RWPE1 (cell line): ENCODE results near the gene TCERG1L.

ENCODE experiments used
- CTCF ChIA-PET: fragments of 350-600 bp; sonication (Branson Sonifier 250); formaldehyde crosslinking; extraction: SDS; loops from one replicate; lab custom pipeline; 2021; lab: Yijun Ruan, JAX
- POLR2A ChIA-PET: fragments of 400-600 bp; formaldehyde crosslinking; extraction: SDS; loops from one replicate; lab custom pipeline; 2020; ENCODE audit warnings: antibody characterized with exemption; ENCODE audit not compliant: low non-redundant PET; lab: Yijun Ruan, JAX
- DNase-seq: peaks from one replicate; pipeline ENCODE4 v3.0.0; 2012; ENCODE audit warnings: low spot score
- H3K27ac ChIP-seq: fragments of 450-650 bp; 2 replicates; pipeline ENCODE4 v1.5.1; 2017
- TF ChIP-seq, protein P1 (sequence below): fragments of 450-650 bp; conservative IDR thresholded peaks from 2 replicates; pipeline ENCODE4 v1.5.1; 2017; ENCODE audit warnings: low read depth, mild to moderate bottlenecking

Gene TCERG1L

DNA sequence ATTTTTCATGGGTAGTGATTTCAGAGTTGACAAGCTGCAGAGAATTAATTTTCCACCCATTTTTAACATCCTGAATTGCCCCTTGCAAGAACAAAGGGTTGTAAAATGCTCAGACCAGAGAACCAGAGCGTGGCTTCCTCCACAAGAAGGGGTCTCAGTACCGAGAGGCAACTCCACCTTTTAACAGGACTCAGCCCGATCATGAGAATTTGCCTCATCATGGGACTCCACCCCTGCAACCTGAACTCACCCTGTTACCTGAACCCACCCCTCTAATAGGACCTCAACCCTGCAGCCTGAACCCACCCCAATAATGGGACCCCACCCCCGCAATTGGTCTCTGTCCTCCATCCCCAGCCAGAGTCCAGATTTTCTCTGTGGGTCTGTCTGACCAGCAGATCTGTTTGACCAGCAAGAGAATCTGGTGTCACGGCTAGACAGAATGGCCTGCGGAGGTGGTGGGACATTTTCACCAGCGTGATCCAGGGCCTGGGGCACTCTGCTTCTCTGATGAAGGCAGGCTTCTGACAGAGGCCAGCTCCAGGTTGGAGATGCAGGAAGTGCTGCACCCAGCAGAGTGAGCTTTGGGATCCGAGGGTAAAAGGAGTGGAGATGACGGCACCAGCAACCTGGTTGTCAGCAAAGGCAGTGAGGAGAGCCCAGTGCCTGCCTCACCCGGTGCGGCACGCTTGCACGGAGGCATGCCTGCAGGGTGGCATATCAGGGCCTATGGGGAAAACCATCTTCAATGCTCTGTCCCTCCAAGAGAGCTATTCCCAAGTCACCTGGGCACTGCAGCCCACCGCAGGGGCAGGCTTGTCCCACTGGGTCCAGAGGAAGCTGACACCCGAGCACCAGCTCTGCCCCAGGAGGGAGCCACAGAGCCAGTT, 136.6 kb downstream of the TCERG1L start:
- ChIA-PET CTCF (no interaction called here), POLR2A (no interaction called here)
- TF ChIP-seq, protein P1, sequence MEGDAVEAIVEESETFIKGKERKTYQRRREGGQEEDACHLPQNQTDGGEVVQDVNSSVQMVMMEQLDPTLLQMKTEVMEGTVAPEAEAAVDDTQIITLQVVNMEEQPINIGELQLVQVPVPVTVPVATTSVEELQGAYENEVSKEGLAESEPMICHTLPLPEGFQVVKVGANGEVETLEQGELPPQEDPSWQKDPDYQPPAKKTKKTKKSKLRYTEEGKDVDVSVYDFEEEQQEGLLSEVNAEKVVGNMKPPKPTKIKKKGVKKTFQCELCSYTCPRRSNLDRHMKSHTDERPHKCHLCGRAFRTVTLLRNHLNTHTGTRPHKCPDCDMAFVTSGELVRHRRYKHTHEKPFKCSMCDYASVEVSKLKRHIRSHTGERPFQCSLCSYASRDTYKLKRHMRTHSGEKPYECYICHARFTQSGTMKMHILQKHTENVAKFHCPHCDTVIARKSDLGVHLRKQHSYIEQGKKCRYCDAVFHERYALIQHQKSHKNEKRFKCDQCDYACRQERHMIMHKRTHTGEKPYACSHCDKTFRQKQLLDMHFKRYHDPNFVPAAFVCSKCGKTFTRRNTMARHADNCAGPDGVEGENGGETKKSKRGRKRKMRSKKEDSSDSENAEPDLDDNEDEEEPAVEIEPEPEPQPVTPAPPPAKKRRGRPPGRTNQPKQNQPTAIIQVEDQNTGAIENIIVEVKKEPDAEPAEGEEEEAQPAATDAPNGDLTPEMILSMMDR, result no peak
- H3K27ac ChIP-seq, result no peak overlapping the region
- DNase-seq, result no peak

DNA sequence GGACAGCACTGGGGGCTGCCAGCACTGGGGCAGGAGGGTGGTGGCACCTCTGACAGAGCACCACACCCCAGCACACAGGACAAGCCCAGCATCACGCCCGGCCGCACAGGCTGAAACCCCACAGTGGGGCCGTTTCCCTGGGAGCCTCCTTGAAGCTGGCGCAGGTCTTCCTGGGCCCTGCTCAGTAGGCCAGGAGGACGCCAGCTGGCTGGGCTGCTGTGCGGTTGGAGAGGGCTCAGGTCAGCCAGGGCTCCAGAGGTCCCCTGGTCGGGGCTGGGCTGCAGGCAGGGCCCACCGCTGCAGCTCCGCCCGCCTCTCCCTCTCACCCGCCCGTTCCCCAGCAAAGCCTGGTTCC, 137.3 kb downstream of the TCERG1L start:
- TF ChIP-seq, protein P1, result no peak
- no peak overlapping the region for H3K27ac ChIP-seq
- CTCF ChIA-PET, result no interaction called here
- DNase-seq, result no peak
- POLR2A ChIA-PET, result no interaction called here

DNA sequence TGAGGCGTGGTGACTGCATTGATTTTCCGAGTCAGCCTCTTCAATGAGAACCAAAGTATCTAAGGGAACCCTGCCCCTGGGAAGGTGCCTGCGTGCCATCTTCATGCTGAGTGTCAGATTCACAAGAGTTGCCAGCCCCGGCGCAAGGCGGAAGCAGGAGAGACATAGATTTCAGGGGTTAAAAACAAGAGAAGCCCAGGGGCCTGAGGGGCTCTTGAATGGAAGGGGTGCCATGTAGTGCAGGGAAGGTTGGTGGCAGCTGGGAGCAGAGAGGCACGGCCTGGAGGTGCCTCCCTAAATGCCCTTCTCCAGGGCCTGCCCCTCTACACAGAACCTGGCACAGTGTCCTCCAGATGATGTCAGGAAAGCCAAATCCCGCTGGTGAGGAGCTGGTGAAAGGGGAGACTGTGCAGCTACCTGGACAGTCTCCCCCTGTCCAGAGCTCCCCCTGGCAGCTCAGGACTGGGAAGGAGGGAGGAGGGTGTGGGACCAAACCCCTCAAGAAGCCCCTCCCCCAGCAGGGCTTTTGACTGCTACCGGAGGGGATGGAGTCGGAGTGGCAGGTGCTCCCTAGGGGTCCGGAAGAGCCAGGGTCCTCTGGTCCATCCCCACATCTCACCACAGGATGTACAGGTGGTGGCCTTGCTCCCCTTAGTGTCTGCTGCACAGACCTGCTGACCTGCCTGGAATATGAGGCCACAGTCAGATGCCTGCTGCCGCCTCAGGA, 137.9 kb downstream of the TCERG1L start:
- CTCF ChIA-PET, result no interaction called here
- DNase-seq, result no peak
- no peak overlapping the region for H3K27ac ChIP-seq
- TF ChIP-seq, protein P1, result no peak
- POLR2A ChIA-PET, result no interaction called here

DNA sequence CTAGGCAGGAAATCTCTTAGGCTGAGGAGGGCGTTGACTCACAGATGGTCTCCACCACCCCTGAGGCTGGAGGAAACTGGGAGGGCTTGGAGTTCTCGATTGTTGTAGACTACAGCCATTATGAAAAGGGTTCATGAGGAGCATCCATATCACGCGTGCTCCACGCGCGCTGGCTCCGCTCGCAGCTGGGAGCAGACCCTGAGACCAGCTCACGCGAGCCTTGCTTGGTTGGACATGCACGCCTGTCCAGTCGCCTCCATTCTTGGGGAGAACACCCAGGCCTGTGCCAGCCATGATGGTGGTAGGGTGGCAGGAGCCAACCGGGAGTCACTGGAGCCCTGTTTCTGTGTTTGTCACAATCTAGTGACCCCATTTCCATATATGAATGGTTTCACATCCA, 139.1 kb downstream of the TCERG1L start:
- no peak overlapping the region for H3K27ac ChIP-seq
- POLR2A ChIA-PET, result no interaction called here
- TF ChIP-seq, protein P1, result no peak
- CTCF ChIA-PET, result no interaction called here
- DNase-seq, result no peak

DNA sequence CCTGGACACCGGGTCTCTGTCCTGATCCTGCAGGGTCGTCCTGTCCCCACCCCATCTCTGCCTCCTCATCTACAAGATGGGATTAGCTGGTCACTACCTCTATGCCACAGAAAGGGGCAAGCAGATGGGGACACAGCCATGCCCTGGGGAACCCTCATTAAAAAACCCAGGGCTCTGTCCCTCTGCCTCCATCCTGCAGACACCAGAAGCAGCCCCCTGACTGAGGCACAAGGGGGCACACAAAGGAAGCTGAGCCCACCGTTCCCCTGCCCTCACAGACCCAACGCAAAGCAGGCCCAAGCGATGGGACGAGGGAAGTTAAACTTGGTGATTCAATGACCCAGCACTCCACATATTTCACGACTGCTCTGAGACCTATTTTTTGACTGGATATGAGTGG, 142.4 kb downstream of the TCERG1L start:
- no peak overlapping the region for H3K27ac ChIP-seq
- TF ChIP-seq, protein P1, result no peak
- POLR2A ChIA-PET, result no interaction called here
- no peak for DNase-seq
- CTCF ChIA-PET, result no interaction called here

DNA sequence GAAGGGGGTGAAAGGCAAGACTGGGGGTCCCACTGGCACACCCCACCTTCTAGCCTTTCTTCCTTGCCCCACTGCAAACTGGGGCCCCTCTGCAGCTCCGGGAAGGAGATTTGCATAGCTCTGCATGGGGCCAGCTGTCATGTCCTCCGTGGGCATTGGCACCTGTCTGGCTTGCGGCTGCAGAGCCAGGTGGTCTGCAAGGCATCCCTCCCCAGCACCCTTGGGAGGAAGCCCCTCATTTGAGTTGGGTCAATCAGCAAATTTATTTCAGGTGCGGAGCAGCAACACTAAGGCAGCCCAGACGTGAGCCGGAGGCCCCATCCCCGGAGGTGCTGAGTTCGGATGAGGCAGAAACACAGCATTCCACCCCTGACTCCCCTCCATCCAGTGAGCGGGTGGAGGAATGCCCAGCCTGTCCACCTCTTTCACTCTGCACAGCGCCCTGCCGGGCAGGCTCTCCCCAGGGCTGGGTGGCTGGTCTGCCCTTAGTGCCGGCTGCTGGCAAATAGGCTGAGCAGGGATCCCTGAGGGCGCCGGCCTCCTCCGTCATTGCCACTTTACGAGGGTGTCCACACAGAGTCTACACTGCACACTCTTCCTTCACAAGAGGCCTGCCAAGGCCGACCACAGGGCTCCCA, 143.2 kb downstream of the TCERG1L start:
- H3K27ac ChIP-seq, result no peak overlapping the region
- ChIA-PET POLR2A (no interaction called here), CTCF (interaction anchor here (0.7 kb wide), 1 partner anchor 1999 kb away, joined by 3 read pairs; no protein-coding TSS in a partner anchor)
- DNase-seq, result no peak
- TF ChIP-seq, protein P1, result no peak
